ENCODE results near the gene BLTP3B.

Gene BLTP3B

DNA sequence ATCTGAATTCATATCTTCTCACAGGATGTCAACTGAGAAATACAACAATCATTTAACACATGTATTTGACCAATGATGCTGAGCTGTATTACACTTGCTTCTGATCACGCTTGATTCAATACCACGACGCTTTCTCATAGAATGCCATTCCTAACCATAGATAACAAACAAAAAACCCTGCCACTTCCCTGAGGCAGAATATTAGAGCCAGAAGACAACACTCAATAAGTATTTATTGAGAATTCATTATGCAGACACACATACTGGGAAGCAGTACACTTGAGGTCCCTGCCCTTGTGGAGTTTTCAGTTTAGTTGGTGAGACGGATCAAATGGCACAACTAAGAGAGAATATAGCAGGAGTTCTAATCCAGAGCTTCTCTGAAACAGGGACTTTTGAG lies 32.4 kb downstream of the BLTP3B start:
- DNase-seq = no peak

GRCh38 chr12:100106861-100107260 lies 35.8 kb downstream of the BLTP3B start:
- DNase-seq = no peak

- DNase-seq = no peak
These were observed 37.0 kb downstream of the BLTP3B start for GRCh38 chr12:100105661-100106060.

GRCh38 chr12:100101000-100101399 lies 41.7 kb downstream of the BLTP3B start:
- no peak for DNase-seq

Data from C1 segment of cervical spinal cord (tissue), 14 donors.